GM18520 (cell line): ENCODE results near the gene TMC7.

Experiments used
- ATAC-seq: cut with Tn5 transposase; IDR thresholded peaks from one replicate; pipeline ENCODE4 v1.9.1; 2021; ENCODE audit not compliant: unreplicated experiment

The TMC7 gene

GRCh38 chr16:19021747-19022146 is 38.0 kb downstream of the TMC7 start:
- ATAC-seq: no peak

- no peak for ATAC-seq
Measured at GRCh38 chr16:19027416-19027815, 43.7 kb downstream of the TMC7 start.

GRCh38 chr16:19029980-19030379 is 46.2 kb downstream of the TMC7 start:
- ATAC-seq: no peak

GRCh38 chr16:19031738-19032137 is 48.0 kb downstream of the TMC7 start:
- no peak for ATAC-seq

- ATAC-seq: no peak
Measured at GRCh38 chr16:19033761-19034160, 50.0 kb downstream of the TMC7 start.

GRCh38 chr16:19040400-19040799 is 56.7 kb downstream of the TMC7 start:
- no peak for ATAC-seq

GRCh38 chr16:19044769-19045168 is 61.0 kb downstream of the TMC7 start:
- no peak for ATAC-seq

GRCh38 chr16:19046062-19046461 is 62.3 kb downstream of the TMC7 start:
- ATAC-seq: no peak

- no peak for ATAC-seq
Measured at GRCh38 chr16:19062706-19063105, 79.0 kb downstream of the TMC7 start.

- no peak for ATAC-seq
Measured at GRCh38 chr16:19066988-19067348, 83.2 kb downstream of the TMC7 start.

- ATAC-seq: peak; percentile 92
Measured at GRCh38 chr16:19067349-19068236, 83.9 kb downstream of the TMC7 start, which contains the start of gene COQ7. COQ7 (plus strand) TSS chr16:19067614; CDS start chr16:19067665, 51 bp downstream.

GRCh38 chr16:19068237-19068815 is 84.6 kb downstream of the TMC7 start:
- no peak for ATAC-seq

- no peak for ATAC-seq
Measured at GRCh38 chr16:19071811-19072777, 88.4 kb downstream of the TMC7 start.

GRCh38 chr16:19073344-19073743 is 89.6 kb downstream of the TMC7 start:
- no peak for ATAC-seq

- ATAC-seq: no peak
Measured at GRCh38 chr16:19073863-19074262, 90.1 kb downstream of the TMC7 start.

GRCh38 chr16:19075511-19075910 is 91.8 kb downstream of the TMC7 start:
- no peak for ATAC-seq

GRCh38 chr16:19077879-19078278 is 94.1 kb downstream of the TMC7 start:
- no peak for ATAC-seq

GRCh38 chr16:19083670-19084069 is 99.9 kb downstream of the TMC7 start:
- no peak for ATAC-seq

- ATAC-seq: no peak
Measured at GRCh38 chr16:19084139-19084538, 100.4 kb downstream of the TMC7 start.

GRCh38 chr16:19084879-19085278 is 101.1 kb downstream of the TMC7 start:
- ATAC-seq: no peak

- no peak for ATAC-seq
Measured at GRCh38 chr16:19085679-19086200, 102.0 kb downstream of the TMC7 start.
